CD4-positive, alpha-beta T cell treated with Interleukin-2 at 100 ng/mL for 4 hours (primary cell): ENCODE data around the gene TRPV2.

Experiments used
- DNase-seq: peaks from one replicate; pipeline ENCODE4 v3.0.0-alpha.2; 2020; ENCODE audit warnings: low spot score

TRPV2 gene

DNA sequence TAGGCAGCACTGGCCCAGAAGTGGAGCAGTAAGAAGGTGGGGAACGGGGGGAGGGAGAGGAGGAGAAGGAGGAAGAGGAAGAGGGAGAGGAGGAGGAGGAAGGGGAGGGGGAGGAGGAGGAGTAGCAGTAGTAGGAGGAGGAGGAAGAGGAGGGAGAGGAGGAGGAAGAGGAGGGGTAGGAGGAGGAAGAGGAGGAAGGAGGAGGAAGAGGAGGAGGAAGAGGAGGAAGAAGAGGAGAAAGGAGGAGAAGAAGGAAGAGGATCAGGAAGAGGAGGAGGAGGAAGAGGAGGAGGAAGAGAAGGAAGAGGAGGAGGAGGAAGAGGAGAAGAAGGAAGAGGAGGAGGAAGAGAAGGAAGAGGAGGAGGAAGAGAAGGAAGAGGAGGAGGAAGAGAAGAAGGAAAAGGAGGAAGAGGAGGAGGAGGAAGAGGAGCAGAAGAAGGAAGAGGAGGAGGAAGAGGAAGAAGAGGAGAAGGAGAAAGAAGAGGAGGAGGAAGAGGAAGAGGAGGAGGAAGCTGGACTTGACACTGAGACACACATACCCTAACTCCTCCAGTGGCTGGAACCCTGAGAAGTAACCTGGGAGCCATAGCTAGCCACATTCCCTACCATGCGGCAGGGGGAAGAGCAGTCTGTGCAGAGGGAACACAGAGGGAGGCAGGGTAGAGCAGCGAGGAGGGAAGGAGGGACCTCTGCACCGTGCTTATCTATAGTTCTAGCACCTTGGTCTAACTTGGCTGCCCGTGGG is 40.8 kb downstream of the TRPV2 start:
- no peak for DNase-seq

DNA sequence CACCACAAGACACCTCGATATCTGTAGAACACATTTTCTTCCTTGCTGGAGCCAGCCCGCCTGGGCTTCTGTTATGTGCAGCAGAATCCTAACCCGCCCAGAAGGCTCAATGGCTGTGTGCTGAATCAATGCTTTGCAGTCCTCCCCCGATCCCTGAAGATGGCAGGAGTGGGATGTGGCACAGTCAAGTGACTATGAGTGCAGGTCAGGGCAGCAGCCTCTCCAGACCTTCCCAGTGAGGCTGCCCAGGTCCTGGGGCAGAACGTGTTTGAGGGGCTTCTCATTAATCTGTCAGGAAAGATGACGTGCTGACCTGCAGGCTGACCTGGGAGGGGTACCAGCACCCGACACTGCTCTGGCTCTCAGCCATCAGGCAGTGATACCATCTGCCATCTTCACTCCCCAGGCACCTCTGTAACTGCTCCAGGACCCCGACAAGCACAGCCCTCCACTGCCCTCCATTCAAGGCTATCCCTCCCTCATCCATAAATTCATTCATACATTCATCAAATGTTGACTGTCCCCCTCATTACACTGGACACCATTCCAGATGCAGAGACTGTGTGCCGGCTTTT is 41.5 kb downstream of the TRPV2 start:
- DNase-seq: no peak

DNA sequence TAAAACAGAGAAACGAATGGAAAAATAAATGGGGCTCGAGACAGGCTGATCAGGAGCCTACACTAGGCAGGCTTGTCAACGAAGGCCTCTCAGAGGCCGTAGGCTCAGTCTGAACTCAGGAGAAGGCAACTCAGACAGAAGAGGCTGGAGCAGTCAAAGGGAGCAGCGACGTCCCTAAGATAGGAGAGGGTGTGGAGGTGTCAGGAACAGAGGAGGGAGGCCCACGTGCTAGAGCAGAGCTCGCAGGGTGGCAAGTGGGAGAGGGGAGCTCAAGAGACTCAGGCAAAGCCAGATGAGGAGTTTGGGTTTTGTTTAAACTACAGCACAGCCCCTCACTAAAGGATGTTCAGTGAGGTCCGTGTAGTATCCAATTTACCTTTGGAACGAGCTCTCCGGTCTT is 43.9 kb downstream of the TRPV2 start:
- no peak for DNase-seq

DNA sequence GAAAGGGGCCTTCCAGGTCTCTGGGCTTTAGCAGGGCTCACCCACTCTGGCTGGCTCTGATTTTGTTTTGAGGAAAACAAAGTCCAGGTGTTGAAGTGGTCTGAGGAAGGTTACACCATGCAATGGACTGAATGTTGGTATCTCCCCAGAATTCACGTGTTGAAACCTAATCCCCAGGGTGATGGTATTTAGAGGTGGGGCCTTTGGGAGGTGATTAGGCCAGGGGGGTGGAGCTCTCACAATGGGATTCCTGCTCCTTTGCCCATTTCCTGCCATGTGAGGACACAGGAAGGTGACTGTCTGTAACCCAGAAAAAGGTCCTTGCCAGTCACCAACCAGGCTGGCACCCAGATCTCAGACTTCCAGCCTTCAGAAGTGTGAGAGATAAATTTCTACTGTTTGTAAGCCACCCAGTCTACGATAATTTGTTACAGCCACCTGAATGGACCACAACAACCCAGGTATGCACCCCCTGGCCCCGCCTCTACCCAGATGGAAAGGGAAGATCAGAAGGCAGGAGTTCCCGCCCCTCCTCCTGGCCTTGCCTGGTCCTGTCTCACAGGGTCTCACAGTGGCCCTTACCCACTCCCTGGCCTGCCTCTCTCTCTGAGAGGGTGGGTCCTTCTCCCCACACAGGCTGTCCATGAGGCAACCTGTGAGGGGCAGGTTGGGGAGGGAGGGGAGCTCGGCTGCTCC is 44.6 kb downstream of the TRPV2 start:
- DNase-seq: no peak

DNA sequence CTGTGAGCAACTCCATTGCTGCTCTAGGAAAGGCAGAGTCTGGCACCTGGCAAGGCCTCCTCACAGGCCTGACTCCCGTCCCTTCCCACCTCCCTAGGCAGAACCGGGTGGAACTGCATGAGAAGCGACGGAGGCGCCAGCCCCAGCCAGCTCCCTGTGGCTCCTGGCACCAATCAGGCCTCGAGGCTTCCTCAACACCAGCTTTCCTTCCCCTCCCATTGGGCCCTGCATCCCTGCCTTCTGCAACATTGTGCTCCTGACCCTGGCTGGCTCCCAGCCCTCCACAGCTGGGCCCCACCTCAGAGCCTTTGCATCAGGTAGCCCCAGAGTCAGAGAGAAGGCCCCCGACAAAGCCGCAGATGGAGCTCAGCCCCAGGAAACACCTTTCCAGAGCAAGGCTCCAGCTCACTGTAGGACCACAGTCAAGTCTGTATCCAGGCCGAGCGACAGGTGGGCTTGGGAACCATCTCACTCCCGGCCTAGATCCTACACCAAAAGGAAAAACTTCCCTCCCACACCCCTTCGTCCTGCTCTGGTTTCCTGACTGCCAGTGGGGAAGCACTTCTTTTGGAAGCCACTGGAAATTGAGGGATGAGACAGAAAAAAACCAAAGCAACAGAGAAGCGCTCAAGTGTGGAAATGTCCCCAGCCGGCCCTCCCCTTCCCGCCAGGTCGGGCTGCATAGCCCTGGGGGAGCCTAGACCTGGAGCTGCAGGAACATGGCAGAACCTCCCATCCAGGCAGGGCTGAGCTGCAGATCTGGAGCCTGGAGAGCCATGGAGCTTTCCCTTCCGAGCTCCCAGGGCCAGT is 45.6 kb downstream of the TRPV2 start:
- DNase-seq: no peak

DNA sequence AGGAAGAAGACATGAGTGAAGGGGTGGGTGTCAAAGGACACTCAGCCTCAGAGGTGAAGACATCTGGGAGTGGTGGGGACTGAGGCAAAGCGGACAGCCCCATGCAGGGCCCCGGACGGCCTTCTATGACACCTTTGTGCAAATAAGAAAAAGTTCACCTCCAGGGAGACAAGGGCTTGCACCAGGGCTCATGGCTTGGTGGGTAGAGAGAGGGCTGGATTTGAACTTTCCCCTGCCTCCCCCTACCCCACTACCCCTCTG is 46.2 kb downstream of the TRPV2 start:
- no peak for DNase-seq

DNA sequence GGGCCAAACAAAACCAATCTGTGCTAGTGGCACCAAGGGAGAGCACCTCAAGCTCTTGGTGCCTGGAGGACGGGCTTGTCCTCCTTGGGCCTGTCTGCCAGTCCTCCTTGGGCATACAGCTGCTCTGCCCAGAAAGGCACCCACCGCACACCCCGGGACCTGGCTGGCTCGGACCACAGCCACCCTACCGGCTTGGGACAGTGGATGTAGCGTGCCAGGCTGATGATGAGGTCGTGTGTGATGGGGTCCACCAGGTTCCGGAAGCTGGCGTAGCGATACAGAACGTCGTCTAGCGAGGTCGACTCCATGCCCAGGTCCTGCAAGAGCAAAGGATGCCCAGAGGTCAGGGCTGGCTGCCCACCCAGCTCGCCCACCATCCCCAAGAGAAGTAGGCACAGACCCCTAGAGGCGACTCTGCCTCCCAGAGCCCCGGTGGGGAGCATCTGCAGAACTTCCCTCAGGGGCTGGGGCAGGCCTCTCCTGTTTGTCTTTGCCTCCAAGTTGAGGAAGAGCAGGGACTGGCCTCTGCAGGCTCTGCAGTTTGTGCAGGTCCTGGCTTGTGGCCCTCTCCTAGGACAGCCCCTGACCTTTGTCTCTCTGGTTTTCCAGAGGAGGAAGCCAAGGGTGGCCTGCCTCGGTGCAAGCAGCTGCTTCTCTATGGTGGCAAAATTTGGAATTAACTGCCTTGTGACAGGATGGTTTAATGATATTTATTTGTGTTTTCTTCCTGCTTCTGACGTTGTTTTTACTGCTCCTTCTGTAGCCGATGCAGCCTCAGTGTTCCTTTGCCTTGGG is 46.9 kb downstream of the TRPV2 start:
- DNase-seq: no peak

DNA sequence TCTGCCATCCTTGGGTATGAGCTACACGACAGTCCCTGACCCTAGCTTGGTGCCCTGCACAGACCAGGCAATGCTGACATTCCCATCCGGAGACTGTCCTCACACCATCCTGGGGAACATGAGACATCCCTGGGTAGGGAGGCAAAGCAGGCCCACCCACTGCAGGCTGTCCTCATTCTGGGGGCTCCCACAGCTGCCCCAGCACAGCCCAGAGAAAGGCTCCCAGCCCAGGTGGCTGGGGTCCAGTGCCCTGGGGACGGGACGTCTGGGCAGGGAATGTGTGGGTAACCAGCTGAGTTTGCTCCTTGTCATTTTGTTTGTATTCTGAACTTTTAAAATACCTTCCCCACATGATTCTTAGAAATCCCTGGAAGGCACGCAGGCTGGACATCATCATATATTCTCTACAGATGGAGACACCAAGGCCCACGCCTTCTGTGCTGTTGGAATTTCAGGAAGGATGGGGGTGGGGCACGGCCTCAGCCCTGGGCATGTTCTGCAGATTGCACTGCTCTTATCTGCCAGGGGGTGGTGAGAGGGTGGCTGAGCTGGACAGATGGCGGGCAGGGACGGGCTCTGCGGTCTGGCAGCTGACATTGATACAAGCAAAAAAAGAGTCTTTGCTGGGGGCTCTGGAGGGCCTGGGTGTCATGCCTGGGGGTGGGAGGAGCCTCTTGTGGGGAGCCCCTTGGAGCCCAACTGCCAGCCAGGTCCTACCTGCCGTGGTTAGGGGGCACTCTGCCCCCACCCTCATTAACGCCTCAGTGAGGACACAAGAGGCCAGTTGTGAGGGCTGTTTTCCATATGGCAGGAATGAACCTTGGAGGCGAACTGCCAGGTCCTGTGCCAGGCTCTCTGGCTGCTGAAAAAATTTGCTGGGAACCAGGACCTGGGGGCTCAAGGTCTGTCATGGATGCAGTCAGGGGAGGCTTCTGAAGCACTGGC is 48.3 kb downstream of the TRPV2 start:
- no peak for DNase-seq

DNA sequence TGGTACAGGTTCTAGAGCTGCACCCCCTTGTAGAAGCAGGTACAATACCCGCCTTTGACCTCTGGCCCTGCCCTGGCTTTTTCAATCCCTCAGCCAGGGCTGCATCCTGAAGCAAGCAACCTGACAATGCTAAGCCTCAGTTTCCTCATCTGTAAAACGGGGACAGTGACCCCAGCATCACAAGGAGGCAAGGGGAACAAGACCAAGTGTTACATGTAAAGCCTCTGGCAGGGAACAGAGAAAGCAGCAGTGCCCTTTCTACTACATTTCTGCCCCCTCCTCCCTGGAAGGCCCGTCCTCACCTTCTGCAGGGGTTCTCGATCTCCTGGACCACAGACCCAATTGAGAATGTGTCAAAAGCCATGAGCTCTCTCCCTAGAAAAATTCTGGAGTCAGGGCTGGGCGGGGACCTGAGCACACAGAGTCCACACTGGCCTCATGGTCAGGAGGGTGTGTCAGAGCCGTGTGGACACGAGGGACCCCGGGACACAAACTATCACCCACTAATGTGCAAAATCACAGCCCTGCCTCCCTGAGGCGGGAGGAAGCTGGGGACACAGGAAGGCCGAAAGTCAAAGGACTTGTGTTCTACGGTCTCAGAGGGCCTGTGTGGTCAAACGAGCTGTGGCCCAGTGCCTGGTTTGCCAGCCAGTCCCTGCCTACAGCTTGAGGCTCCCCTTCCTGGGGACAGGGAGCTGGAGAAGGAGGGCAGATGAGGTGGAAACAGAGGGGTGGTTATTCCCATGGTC is 49.1 kb downstream of the TRPV2 start:
- DNase-seq: no peak

DNA sequence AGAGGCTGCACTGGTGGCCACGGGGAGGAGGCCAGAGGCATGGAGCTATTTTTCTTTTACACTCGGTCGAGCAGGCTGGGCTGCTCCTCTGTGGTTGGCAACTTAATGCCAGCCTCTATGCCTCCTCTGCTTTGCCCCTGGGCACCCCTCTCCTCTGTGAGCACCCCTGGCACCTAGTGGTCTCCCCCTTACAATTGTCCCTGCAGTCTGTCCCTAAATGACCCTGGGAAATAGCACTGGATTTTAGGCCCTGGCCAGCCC is 49.6 kb downstream of the TRPV2 start:
- DNase-seq: no peak

DNA sequence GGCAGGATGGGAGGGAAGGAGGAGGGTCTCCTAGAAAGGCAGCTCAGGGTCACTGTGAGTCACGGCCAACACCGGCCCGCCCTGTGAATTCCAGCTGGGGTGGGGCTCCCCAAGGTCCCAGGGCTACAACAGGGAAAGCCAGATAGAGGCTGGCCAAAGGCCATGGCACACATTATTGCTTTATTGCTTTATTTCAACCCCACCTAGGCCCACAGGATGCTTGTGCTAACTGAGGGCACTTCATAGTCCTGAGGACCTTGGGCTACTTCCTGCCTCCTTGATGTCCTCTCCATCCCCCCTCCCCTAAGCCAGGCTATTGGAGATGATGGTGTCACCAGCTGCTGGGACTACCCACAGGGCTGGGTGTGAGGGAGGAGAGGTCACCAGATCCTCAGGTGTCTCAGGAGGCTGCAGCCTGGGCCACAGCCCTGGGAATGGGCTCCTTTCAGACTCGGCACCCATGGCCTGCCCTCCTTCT is 50.5 kb downstream of the TRPV2 start:
- DNase-seq: no peak

DNA sequence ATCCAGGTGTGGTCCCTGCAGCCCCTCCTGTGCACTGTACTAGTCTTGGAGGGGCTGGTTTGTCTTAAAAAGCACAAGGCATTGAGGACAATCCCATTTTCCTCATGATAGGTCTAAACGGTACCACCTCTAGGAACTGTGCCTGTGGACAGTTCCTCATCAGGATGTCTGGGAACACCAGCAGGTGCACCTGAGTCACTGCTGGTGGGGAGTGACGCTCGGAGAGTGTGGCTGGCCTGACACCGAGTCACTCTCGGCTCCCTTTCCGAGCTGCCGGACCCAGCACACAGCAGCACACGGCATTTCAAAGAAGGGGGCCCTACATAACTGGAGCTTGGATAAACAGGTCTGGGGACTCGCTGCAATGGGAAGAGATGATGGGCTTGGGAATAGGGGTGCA is 51.0 kb downstream of the TRPV2 start:
- no peak for DNase-seq

DNA sequence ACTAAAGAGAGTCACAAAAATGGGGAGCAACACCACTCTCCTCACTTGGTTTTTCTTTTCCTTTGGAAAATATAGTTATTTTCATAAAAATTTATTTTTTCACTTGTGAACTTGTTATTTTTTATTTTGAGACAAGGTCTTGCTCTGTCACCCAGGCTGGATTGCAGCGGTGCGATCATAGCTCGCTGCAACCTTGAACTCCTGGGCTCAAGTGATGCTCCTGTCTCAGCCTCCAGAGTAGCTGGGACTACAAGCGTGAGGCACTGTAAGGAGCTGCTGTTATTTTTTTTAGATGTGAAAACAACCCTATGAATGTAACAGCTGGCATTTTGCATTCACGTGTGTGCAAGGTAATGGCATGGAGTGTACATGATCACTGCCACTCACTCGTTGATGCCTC is 51.7 kb downstream of the TRPV2 start:
- no peak for DNase-seq

DNA sequence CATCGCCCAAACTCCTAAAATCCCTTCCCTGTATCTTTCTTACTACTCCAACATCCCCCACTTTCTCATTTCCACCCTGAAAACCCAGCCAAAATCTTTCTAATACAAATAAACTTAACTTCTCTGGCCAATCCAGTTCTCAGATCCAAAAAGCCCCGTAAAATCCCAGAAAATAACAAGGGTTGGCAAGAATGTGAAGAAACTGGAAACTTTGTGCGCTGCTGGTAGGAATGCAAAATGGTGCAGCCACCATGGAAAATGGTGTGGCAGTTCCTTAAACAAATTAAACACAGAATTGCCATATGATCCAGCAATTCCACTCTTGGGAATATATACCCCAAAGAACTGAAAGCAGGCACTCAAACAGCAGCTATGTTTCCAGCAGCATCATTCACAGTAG is 52.5 kb downstream of the TRPV2 start:
- no peak for DNase-seq

DNA sequence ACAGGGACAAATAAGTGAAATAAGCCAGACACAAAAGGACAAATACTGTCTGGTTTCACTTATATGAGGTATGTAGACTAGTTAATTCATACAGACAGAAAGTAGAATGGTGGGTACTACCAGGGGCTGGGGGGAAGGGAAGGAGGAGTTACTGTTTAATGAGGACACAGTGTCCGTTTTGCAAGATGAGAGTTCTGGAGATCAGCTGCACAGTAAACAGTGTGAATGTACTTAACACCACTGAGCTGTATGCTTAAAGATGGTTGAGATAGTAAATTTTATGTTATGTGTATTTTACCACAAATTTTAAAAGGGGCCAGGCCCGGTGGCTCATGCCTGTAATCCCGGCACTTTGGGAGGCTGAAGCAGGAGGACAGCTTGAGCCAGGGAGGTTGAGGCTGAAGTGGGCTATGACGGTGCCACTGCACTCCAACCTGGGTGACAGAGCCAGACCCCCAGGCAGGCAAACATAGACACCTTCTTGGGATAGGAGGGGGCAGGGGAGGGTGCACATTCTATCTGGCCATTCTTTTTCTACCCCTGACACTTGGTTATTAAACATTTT is 53.1 kb downstream of the TRPV2 start:
- no peak for DNase-seq

DNA sequence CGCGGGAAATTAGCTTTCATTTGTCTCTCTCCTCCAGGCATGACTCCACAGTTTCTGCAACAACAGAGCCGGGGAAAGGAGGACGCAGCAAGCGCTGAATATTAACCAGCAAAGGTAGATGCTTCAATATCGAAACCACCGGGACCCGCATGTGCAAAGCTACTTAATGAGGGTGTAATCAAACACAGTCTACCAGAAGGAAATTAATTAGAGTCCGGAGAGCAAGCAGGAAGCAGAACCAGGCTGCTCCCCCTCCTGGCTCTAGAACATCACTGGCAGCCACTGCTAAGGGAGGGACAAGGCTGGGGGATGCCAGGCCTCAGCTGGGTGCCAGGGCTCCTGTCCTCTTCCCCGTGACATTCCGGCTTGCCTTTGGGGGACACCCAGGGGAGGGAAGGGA is 54.9 kb downstream of the TRPV2 start:
- DNase-seq: no peak

DNA sequence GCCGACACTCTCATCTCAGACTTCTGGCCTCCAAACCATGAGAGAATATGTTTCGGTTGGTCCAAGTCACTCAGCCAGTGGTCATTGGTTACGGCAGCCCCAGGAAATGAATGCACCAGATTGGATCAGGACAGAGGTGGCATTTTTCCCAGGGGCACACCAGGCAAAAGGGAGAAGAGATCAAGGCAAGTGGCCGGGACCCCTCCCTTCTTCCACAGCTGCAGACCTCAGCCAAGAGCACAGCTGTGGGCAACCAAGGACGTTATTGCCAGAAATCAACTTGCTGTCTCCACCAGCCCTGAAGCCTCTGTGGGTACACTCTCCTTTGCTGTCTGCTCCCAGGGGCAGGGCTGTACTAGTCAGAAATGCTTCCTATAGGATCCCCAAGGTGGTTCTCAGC is 55.9 kb downstream of the TRPV2 start:
- no peak for DNase-seq

DNA sequence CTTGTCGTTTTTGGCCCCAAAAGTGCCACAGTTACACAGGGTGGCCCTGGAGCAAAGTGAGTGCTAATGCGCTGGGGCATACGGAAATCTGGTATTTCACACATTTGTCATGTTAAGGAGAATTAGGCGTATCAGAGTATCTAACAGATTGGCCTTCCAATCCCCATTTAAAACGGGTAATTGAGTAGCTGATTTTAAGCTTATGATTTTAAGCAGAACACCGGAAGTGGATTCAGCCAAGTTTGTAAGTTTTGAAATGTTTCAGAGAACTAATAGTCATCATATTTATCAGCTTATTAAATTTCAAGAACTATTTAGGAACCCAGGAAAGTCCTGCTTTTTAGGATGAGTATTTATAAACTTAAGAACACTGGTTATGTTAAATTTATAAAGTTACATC is 57.2 kb downstream of the TRPV2 start:
- DNase-seq: no peak

DNA sequence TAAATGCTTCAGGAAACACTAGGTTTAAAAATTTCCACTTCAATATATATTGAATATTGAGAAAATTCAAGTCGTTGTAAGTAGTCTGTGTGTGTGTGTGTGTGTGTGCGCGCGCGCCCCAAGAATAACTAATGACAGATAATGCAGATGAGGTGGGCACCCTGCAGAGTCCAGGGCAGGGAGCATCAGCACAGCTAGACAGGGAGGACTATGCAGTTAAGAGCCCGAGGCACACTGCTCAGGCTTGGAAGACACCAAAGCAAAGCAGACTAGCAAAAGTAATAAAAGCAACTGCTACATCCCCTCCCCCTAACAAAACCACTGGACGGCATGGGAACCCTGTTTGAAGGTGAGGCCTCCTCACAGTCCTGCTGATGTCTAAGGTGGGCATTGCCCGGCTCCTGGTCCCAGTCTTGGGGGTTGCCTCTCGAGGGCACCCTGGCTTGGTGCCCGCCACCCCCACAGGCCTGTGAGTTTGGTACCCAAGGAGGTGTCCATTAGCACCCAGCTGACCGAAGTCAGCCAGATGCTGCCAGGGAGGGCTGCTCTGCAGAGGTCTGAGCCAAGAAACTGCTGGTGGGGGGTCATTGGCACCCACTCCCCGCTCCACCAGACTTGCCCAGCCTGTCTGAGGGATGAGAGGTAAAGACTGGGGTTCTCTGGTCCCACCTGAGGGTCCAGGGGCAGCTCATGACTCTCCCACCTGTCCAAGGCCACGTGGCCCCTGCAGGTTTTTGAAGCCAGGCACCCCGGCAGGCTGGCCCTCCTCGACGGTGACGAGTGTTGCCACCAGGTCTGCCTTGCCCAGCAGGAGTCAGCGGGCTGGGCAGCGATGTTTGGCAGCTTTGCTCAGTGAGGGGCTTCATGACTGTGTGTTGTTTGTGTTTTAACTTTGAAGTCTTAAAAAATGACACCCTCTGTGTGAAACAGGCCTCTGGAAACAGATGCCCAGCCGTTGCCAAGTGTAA is 58.0 kb downstream of the TRPV2 start:
- no peak for DNase-seq
